Measurements from ENCODE around the gene AIDA.

DNA sequence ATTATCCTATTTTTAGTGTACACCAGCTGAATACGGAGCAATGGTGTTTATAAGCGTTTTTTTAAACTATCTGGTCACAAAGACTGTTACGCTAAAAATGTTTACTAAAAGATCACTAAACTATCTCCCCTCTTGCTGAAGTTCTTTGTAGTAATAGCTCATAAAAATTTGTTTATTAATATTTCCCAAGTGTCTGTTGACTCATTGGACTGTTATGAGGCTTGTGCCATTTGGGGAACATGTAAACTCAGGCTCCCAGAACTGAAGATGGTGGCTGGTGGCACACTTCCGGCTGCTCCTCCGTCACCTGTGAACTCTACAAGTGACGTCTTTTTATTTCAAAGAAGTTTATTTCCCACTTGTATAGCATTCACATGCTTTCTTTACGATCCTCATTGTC is 46.3 kb downstream of the AIDA start:
- TF ChIP-seq, protein P1, sequence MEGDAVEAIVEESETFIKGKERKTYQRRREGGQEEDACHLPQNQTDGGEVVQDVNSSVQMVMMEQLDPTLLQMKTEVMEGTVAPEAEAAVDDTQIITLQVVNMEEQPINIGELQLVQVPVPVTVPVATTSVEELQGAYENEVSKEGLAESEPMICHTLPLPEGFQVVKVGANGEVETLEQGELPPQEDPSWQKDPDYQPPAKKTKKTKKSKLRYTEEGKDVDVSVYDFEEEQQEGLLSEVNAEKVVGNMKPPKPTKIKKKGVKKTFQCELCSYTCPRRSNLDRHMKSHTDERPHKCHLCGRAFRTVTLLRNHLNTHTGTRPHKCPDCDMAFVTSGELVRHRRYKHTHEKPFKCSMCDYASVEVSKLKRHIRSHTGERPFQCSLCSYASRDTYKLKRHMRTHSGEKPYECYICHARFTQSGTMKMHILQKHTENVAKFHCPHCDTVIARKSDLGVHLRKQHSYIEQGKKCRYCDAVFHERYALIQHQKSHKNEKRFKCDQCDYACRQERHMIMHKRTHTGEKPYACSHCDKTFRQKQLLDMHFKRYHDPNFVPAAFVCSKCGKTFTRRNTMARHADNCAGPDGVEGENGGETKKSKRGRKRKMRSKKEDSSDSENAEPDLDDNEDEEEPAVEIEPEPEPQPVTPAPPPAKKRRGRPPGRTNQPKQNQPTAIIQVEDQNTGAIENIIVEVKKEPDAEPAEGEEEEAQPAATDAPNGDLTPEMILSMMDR (conservative IDR thresholded peaks at IDR 0.05): no peak
- no peak for TF ChIP-seq ZFX (IDR thresholded peaks at IDR 0.05)
